GM04504 (cell line): ENCODE results near the gene TBC1D26.
"Not testable (repeated sequence)": the region's sequence is repeated elsewhere in the genome, so short reads cannot be mapped to it uniquely, and the experiment has no call there.

ENCODE experiments used
- DNase-seq: peaks from one replicate; pipeline ENCODE4 v3.0.0-alpha.2; 2012; ENCODE audit warnings: low read depth

The TBC1D26 gene

DNA sequence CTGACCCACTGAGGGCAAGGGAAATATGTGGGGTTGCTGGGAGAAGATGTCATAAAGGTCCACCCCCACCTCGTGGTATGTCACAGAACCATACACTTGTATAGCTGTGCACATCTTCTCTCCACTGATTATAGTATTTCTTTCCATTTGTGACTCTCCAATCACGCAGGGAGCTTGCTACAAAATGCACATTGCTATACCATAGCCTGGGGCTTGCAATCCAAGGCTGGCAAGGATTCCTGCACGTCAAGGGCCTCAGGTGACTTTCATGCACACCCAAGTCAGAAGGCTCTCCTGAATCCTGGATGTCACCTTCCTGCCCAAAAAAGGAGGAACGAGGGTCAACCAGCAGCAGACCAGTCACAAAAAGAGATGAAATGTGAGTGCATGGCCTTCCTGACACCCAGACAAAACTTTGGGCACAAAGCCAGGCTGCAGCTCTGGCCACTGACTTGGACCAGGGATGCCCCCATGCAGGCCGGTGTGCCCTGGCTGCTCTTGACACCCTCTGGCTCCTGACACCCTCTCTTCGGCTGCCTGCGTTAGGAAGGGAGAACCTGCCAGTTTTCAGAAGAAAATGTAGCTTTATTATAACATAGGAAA lies 12.1 kb downstream of the TBC1D26 start:
- no peak for DNase-seq

- no peak for DNase-seq
Measured at GRCh38 chr17:15744885-15745284, 12.8 kb downstream of the TBC1D26 start.

DNA sequence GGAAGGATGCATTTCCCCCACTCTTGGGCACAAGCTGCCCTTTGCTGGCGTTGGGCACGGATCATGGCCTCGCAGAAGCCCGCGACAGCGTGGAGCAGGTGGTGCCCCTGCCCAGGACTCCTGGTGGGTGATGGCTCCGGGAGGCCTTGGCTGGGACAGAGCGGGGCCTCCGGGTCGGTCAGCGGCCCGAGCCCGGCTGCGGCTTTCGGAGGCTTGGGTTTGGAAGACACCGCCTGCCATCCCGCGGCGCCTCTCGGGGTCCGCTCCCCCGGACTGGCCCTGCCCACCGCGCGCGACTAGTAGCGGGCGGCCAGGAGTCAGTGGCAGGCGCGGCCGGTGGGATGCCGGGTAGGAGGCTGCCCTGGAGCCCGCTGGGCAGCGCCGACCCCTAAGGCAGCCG lies 17.3 kb downstream of the TBC1D26 start:
- DNase-seq = not testable (repeated sequence)

GRCh38 chr17:15768865-15769533 lies 36.9 kb downstream of the TBC1D26 start:
- DNase-seq = not testable (repeated sequence)

GRCh38 chr17:15770679-15771078 lies 38.6 kb downstream of the TBC1D26 start:
- not testable (repeated sequence) for DNase-seq

DNA sequence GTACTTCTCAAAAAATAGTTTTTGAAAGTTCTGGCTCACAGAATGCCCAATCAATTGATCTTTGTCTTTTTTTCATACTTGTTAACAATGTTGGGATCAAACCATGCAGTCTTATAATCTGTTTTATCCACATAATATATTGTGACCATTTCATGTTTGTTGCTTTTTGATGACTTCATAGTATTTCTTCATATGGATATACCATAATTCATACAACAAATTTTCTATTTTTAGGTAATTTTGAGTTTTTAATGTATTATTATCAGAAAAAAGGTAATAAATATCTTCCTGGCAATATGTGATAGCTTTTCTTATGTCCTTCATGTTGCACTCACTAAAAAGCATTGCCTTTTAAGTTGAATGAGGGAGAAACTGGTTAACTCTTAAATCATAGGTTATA lies 44.8 kb downstream of the TBC1D26 start:
- no peak for DNase-seq

- no peak for DNase-seq
Measured at GRCh38 chr17:15777297-15777696, 45.2 kb downstream of the TBC1D26 start.

DNA sequence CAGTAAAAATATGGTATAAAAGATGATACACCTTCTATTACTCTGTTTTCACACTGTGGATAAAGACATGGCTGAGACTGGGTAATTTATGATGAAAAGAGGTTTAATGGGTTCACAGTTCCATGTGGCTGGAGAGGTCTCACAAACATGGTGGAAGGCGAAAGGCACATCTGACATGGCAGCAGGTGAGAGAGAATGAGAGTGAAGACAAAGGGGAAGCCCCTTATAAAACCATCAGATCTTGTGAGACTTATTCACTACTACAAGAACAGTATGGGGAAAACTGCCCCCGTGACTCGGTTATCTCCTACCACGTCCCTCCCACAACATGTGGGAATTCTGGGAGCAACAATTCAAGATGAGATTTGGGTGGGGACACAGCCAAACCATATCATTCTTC lies 45.6 kb downstream of the TBC1D26 start:
- DNase-seq = no peak

DNA sequence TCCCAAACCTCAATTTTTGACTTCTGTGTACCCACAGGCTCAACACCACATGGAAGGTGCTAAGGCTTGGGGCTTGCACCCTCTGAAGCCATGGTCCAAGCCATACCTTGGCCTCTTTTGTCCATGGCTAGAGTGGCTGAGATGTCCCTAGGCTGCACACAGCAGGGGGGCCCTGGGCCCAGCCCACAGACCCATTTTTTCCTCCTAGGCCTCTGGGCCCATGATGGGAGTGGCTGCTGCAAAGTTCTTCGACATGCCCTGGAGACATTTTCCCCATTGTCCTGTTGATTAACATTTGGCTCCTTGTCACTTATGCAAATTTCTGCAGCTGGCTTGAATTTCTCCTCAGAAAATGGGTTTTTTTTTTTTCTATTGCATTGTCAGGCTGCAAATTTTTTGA lies 47.0 kb downstream of the TBC1D26 start:
- DNase-seq = no peak

- no peak for DNase-seq
Measured at GRCh38 chr17:15780188-15780587, 48.1 kb downstream of the TBC1D26 start.

GRCh38 chr17:15782866-15783265 lies 50.8 kb downstream of the TBC1D26 start:
- DNase-seq = no peak

DNA sequence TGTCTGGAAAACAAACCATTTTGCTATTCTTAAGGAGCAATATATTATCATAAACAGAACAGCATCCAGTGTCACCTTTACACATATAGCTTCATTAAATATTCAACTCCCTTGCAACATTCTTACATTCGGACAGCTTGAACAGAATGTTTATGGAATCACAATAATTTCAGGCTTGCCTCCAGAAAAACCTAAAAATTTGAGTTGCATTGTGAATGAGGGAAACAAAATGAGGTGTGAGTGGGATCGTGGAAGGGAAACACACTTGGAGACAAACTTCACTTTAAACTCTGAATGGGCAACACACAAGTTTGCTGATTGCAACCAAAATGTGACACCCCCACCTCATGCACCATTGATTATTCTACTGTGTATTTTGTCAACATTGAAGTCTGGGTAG lies 51.4 kb downstream of the TBC1D26 start:
- DNase-seq = no peak

- DNase-seq = not testable (repeated sequence)
Measured at GRCh38 chr17:15784351-15784750, 52.3 kb downstream of the TBC1D26 start.

DNA sequence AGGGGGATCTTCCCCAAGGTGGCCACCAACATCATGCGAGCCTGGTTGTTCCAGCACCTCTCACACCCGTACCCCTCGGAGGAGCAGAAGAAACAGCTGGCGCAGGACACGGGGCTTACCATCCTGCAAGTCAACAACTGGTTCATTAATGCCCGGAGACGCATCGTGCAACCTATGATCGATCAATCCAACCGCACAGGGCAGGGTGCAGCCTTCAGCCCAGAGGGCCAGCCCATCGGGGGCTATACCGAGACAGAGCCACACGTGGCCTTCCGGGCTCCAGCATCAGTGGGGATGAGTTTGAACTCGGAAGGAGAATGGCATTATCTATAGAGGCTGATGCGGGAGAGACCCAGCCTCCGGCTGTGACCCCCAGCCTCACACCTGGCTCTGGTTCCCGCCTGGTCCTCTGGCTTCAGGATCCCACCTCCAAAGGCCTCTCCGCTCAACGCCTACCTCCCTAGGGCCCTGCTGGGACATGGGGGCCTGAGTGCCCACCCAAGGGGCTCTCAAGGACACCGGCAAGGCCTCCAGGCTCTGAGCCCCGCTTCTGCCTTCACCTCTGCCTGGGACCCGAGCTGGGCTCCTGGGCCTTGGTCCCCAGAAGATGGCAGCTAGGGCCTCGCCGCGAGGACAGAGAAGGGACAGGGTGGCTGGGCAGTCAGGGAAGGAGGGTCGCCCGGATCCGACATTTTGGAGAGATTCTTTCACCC lies 55.4 kb downstream of the TBC1D26 start:
- not testable (repeated sequence) for DNase-seq

DNA sequence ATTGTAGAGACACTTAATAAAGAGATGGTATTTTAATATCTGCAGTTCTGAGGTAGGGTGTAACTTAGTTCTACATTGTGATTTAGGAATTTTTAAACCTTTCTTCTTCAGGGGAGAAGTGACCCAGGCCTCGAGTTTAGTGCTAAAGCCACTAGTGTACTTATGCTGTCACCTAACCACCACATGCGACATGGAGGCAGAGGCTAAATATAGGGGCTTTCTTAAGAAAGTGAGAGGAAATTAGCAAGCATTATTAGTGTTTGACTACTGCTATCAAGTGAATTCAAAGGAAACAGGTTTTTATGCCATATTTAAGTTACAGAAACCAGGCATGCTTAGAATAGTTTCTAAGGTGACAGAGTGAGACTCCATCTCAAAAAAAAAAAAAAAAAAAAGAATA lies 56.3 kb downstream of the TBC1D26 start:
- not testable (repeated sequence) for DNase-seq
